Measurements from ENCODE around the gene MAPK14.
"Not testable (repeated sequence)": the region's sequence is repeated elsewhere in the genome, so short reads cannot be mapped to it uniquely, and the experiment has no call there.

MAPK14 gene

DNA sequence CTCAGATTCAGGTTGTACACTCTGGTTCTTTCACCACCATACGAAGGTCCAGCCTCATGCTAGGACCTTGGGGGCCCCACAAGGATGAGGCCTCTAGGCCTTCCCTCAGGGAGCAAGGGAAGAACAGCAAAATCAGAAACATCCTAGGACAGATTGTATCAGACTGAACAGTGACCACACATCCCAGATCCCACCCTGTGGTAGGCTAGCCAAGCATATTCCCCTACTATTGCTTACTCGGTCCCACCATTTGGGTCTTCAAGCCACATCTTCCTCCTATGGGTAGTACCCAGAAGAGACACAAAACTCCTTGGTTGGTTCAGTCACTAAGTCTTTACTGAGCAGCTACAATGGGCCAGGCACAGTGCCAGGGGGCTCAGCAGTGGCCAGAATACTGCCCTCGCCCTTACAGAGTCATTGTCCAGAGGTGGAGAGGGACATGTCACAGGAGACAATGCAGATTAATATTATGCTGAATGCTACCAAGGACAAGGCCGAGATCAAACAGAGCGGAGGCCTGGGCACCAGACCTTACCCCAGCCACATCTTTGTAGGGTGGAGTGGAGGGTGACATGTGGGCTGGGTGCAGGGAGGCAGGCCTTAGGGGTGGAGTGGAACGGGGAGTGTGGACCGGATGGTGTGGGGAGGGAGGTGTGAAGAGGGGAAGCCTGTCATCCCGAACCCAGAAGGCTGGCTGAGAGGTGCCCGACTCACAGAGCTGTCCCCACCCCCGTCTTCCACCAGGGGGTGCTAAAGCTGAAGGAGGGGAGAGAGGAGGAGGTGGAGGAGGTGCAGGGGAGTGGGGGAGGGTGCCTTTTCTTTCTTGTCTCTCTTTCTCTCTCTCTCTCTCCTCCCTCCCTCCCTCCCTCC lies 95.9 kb downstream of the MAPK14 start:
- no peaks in the 10 kb centered on the region for H3K9me3 ChIP-seq
- H3K27ac ChIP-seq, result no peak overlapping the region
- H3K27me3 ChIP-seq, result peaks cover 0 to 32% of the 10 kb centered on the region in 2 donors
- no peak overlapping the region for H3K4me3 ChIP-seq
- H3K36me3 ChIP-seq, result peaks cover 0 to 6% (median 2%) of the 10 kb centered on the region in 3 donors
- TF ChIP-seq, protein P1, sequence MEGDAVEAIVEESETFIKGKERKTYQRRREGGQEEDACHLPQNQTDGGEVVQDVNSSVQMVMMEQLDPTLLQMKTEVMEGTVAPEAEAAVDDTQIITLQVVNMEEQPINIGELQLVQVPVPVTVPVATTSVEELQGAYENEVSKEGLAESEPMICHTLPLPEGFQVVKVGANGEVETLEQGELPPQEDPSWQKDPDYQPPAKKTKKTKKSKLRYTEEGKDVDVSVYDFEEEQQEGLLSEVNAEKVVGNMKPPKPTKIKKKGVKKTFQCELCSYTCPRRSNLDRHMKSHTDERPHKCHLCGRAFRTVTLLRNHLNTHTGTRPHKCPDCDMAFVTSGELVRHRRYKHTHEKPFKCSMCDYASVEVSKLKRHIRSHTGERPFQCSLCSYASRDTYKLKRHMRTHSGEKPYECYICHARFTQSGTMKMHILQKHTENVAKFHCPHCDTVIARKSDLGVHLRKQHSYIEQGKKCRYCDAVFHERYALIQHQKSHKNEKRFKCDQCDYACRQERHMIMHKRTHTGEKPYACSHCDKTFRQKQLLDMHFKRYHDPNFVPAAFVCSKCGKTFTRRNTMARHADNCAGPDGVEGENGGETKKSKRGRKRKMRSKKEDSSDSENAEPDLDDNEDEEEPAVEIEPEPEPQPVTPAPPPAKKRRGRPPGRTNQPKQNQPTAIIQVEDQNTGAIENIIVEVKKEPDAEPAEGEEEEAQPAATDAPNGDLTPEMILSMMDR (IDR thresholded peaks at IDR 0.05), result peak; percentile 67 to 68
- intact Hi-C loops (cut with DNase I; ENCODE audit: low total_unique reads), result loop anchor here (1.0 to 5.0 kb wide), 2 partner anchors 73 to 234 kb away; partner anchors contain the start of gene BRPF3
- peak; percentile 81 to 89 for DNase-seq
- H3K4me1 ChIP-seq, result peaks cover 0 to 19% (median 5%) of the 10 kb centered on the region in 4 donors

DNA sequence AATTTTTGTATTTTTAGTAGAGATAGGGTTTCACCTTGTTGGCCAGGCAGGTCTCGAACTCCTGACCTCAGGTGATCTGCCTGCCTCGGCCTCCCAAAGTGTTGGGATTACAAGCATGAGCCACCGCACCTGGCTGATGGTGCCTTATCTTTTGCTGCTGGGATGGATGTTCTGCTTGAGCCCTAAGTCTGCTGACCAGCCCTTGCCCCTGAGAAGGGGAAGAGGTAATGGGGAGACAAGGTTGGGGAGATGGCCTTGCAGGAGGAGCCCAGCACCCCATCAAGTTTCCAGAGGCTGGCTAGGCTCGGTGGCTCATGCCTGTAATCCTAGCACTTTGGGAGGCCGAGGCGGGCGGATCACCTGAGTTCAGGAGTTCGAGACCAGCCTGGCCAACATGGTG lies 96.7 kb downstream of the MAPK14 start:
- not testable (repeated sequence) for H3K4me3 ChIP-seq, H3K36me3 ChIP-seq, H3K27ac ChIP-seq, H3K9me3 ChIP-seq
- intact Hi-C loops (cut with DNase I; ENCODE audit: low total_unique reads), result loop anchor here (5.0 kb wide), 1 partner anchor 233 kb away; no protein-coding TSS in a partner anchor
- Histone ChIP-seq H3K27me3 (peaks cover 0 to 40% of the 10 kb centered on the region in 2 donors), H3K4me1 (peaks cover 0 to 19% (median 5%) of the 10 kb centered on the region in 4 donors)
- peak; percentile 12 to 48 for DNase-seq

DNA sequence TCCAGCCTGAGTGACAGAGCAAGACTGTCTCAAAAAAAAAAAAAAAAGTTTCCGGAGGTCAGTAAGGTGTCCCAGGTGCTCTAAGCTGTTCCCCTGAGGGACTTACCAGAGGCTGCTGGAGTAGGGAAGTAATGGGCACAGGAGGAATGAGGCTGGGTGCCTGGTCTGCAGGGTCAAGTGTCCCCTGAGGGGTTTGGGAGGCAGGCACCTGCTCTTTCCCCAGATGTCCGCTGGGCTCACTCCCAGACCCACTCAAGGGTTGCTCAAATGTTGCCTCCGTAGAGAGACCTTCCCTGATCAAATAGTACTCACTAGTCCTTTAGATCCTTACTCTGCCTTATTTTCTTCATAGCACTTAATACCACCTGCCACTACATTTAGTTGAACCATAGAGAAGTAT lies 97.3 kb downstream of the MAPK14 start:
- intact Hi-C loops (cut with DNase I; ENCODE audit: low total_unique reads), result loop anchor here (5.0 kb wide), 1 partner anchor 232 kb away; no protein-coding TSS in a partner anchor
- TF ChIP-seq, protein P1 (IDR thresholded peaks at IDR 0.05), result no peak
- Histone ChIP-seq H3K4me3 (no peak overlapping the region), H3K9me3 (no peaks in the 10 kb centered on the region), H3K27ac (no peak overlapping the region), H3K27me3 (peaks cover 0 to 45% of the 10 kb centered on the region in 2 donors), H3K4me1 (peaks cover 0 to 19% (median 6%) of the 10 kb centered on the region in 4 donors), H3K36me3 (peaks cover 0 to 2% (median 0%) of the 10 kb centered on the region in 3 donors)
- DNase-seq, result peak; percentile 10 to 13

DNA sequence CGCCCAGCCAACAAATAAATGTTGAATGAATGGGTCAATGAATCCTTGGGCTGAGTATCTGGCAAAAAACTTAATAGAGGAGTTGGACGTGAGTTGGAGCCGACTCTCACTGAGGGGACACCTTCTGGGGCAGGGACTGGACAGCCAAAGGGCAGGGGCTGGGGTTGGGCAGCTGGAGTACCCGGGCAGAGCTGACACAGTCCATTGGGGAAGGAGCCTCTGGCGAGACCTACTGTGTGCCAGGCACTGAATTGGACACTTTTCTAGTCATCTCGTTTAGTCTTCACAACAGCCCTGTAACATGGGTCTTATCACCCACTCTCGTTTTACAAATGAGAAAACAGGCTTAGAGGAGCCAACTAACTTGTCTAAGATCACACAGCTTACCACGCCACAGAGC lies 98.0 kb downstream of the MAPK14 start:
- peaks cover 0 to 21% (median 10%) of the 10 kb centered on the region in 4 donors for H3K4me1 ChIP-seq
- no peaks in the 10 kb centered on the region for H3K9me3 ChIP-seq
- intact Hi-C loops (cut with DNase I; ENCODE audit: low total_unique reads), result no loop called here

DNA sequence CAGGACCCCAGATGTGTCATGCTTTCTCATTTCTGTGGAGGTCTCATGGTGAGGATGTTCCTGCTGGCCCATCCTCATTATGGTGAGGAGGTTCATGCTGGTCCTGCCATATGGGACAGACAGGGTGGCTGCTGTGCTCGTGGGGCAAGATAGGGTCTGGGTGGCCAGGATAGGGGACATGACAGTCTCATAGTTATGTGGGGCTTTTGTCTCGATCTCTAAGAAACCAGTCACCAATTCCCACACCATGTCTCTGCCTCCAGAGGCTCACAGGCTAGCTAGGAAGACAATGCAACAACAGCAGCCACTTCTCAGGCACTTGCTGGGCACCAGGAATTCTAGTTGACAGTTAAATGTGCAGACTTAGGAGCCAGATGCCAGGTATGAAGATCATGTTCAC lies 98.5 kb downstream of the MAPK14 start:
- intact Hi-C loops (cut with DNase I; ENCODE audit: low total_unique reads), result no loop called here
- H3K4me1 ChIP-seq, result peaks cover 0 to 25% (median 15%) of the 10 kb centered on the region in 4 donors
- no peaks in the 10 kb centered on the region for H3K36me3 ChIP-seq
- H3K27ac ChIP-seq, result no peak overlapping the region
- H3K27me3 ChIP-seq, result peaks cover 0 to 57% of the 10 kb centered on the region in 2 donors
- TF ChIP-seq, protein P1 (IDR thresholded peaks at IDR 0.05), result no peak
- no peak overlapping the region for H3K4me3 ChIP-seq
- H3K9me3 ChIP-seq, result no peaks in the 10 kb centered on the region
- DNase-seq, result peak in 1 of 2 donors; percentile 2

More for the DNA sequence above, 98.0 kb downstream of the MAPK14 start:
- peak in 1 of 2 donors; percentile 15 for DNase-seq
- H3K27ac ChIP-seq, result no peak overlapping the region
- no peak overlapping the region for H3K4me3 ChIP-seq
- TF ChIP-seq, protein P1 (IDR thresholded peaks at IDR 0.05), result no peak
- H3K27me3 ChIP-seq, result peaks cover 0 to 52% of the 10 kb centered on the region in 2 donors
- H3K36me3 ChIP-seq, result no peaks in the 10 kb centered on the region
